Stimulated activated naive CD8-positive, alpha-beta T cell treated with anti-CD3 and anti-CD28 coated beads, Interleukin-15, amount 100 ng/mL, for 72 hours (primary cell): Measurements from ENCODE around the gene DDOST.
"Not testable (repeated sequence)": the region's sequence is repeated elsewhere in the genome, so short reads cannot be mapped to it uniquely, and the experiment has no call there.

Source experiments
- ATAC-seq: fragments of 150-1000 bp; cut with Tn5 transposase; 2 replicates; pipeline ENCODE4 v1.10.0; 2021; ENCODE audit warnings: mild to moderate bottlenecking, moderate library complexity
- DNase-seq, 2 donors: peaks; one replicate each; pipeline ENCODE4 v3.0.0; 2021 to 2022
- H3K27ac Mint-ChIP-seq, 2 donors: one replicate each; pipeline ENCODE4 v1.8.0; 2022; ENCODE audit warnings: mild to moderate bottlenecking in 2 of 2, mixed read lengths in 2 of 2, moderate library complexity in 2 of 2
- H3K27me3 Mint-ChIP-seq: one replicate; pipeline ENCODE4 v1.8.0; 2022; ENCODE audit warnings: mixed read lengths
- H3K4me1 Mint-ChIP-seq: one replicate; pipeline ENCODE4 v1.8.0; 2022; ENCODE audit warnings: mild to moderate bottlenecking, mixed read lengths
- H3K4me3 Mint-ChIP-seq, 2 donors: one replicate each; pipeline ENCODE4 v1.8.0; 2022; ENCODE audit warnings: mild to moderate bottlenecking in 2 of 2, mixed read lengths in 2 of 2, moderate library complexity in 1 of 2
- H3K9me3 Mint-ChIP-seq, 2 donors: one replicate each; pipeline ENCODE4 v1.8.0; 2022; ENCODE audit warnings: mixed read lengths in 2 of 2

DDOST gene

GRCh38 chr1:20681999-20682398 is 20.8 kb upstream of the DDOST start:
- Mint-ChIP-seq H3K4me3 (no peak overlapping the region), H3K27ac (no peak overlapping the region), H3K27me3 (peaks cover 60% of the 10 kb centered on the region), H3K4me1 (peaks cover 11% of the 10 kb centered on the region), H3K9me3 (peaks cover 5 to 18% of the 10 kb centered on the region in 2 donors)
- ATAC-seq (no peak), DNase-seq (no peak)

DNA sequence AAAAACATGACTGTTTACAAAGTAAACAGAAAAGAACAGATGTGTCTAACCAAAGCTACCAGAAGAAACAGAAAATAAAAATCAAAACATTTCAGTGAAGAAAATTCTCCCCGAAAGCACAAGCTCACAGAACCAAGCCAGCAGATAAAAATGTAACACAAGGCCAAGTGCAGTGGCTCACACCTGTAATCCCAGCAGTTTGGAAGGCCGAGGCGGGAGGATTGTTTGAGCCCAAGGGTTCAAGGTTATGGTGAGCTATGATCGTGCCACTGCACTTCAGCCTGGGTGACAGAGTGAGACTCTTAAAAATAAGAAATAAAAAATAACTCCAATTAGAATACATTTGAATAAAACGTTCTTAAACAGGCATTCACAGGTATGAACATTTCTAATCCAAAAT is 19.1 kb upstream of the DDOST start:
- H3K27me3 Mint-ChIP-seq = peaks cover 51% of the 10 kb centered on the region
- H3K4me3 Mint-ChIP-seq = no peak overlapping the region
- no peak for DNase-seq
- H3K9me3 Mint-ChIP-seq = peaks cover 5 to 19% of the 10 kb centered on the region in 2 donors
- no peak overlapping the region for H3K27ac Mint-ChIP-seq
- H3K4me1 Mint-ChIP-seq = peaks cover 11% of the 10 kb centered on the region
- no peak for ATAC-seq

- peaks cover 5 to 19% of the 10 kb centered on the region in 2 donors for H3K9me3 Mint-ChIP-seq
- H3K27ac Mint-ChIP-seq = no peak overlapping the region
- peak; percentile 60 for ATAC-seq
- peak in 1 of 2 donors; percentile 26 for DNase-seq
- H3K4me3 Mint-ChIP-seq = no peak overlapping the region
- peaks cover 11% of the 10 kb centered on the region for H3K4me1 Mint-ChIP-seq
- peaks cover 38% of the 10 kb centered on the region for H3K27me3 Mint-ChIP-seq
Measured at GRCh38 chr1:20678599-20678998, 17.4 kb upstream of the DDOST start.

- not testable (repeated sequence) for ATAC-seq, H3K4me3 Mint-ChIP-seq, DNase-seq, H3K4me1 Mint-ChIP-seq, H3K27ac Mint-ChIP-seq
- Mint-ChIP-seq H3K9me3 (peaks cover 5 to 17% of the 10 kb centered on the region in 2 donors), H3K27me3 (peaks cover 11% of the 10 kb centered on the region)
Measured at GRCh38 chr1:20673626-20674025, 12.5 kb upstream of the DDOST start.

GRCh38 chr1:20672265-20672632 is 11.1 kb upstream of the DDOST start:
- no peak for DNase-seq
- H3K9me3 Mint-ChIP-seq = peaks cover 0 to 4% of the 10 kb centered on the region in 2 donors
- peaks cover 11% of the 10 kb centered on the region for H3K27me3 Mint-ChIP-seq
- H3K4me1 Mint-ChIP-seq = no peaks in the 10 kb centered on the region
- no peak for ATAC-seq
- H3K27ac Mint-ChIP-seq = no peak overlapping the region
- H3K4me3 Mint-ChIP-seq = no peak overlapping the region

GRCh38 chr1:20670936-20671335 is 9.8 kb upstream of the DDOST start:
- Mint-ChIP-seq H3K27me3 (peaks cover 11% of the 10 kb centered on the region), H3K4me3 (no peak overlapping the region), H3K27ac (no peak overlapping the region), H3K9me3 (no peaks in the 10 kb centered on the region), H3K4me1 (no peaks in the 10 kb centered on the region)
- no peak for DNase-seq
- no peak for ATAC-seq

DNA sequence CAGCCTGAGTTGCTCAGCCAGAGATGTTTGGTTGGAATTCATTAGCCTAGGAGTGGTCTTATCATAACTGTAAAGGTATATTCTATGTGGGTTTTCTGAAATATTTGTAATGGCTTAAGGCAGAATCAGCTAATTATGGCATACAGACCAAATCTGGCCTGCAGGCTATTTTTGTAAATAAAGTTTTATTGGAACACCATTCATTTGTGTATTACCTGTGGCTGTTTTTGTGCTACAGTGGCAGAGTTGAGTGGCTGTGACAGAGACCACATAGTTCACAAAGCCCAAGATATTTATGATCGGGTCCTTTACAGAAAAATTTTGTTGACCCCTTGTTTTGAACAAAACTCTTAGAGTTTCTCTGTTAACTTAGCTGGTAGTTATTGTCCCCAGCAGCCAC is 7.4 kb upstream of the DDOST start:
- no peak for ATAC-seq
- Mint-ChIP-seq H3K4me3 (no peak overlapping the region), H3K27ac (no peak overlapping the region), H3K4me1 (no peaks in the 10 kb centered on the region), H3K9me3 (no peaks in the 10 kb centered on the region), H3K27me3 (peaks cover 11% of the 10 kb centered on the region)
- no peak for DNase-seq

DNA sequence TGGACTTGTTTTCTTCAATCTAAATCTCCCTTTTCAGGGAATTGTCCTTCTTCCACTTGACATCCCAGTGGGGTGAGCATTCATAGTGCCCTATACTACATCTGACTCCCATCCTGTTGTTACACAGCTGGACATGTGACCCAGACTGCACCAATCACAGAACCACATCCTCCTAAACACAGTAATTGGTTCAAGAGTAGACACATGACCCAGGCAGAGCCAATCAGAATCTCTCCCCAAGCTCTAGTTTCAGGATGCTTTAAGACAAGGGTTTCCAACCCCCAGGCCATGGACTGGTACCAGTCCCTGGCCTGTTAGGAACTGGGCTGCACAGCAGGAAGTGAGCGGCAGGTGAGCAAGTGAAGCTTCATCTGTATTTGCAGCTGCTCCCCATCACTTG is 5.6 kb upstream of the DDOST start:
- DNase-seq = no peak
- Mint-ChIP-seq H3K27ac (peak overlapping the region in 1 of 2 donors; percentile 17), H3K4me1 (peaks cover 17% of the 10 kb centered on the region), H3K9me3 (no peaks in the 10 kb centered on the region), H3K27me3 (no peaks in the 10 kb centered on the region), H3K4me3 (peak overlapping the region in 1 of 2 donors; percentile 16)
- ATAC-seq = peak; percentile 82

DNA sequence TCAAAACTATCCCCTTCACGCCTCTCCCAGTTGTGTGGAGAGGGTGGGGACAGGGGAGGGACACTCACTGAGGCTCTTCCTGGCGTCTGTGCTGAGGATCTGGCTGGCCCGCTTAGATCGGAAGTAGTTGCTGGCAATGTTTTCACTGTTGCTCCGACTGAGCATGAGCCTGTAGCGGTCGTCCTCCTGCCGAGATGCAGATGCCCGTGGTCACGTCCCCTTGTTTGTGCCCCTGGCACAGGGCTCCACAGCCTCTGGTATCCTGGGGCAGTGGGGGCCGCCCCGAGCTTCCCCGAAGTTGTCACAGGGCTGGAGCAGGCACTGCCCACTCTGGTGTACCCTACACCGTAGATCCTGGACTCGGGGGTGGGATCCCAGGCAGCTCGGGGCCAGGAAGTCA is 5.0 kb upstream of the DDOST start:
- H3K9me3 Mint-ChIP-seq = no peaks in the 10 kb centered on the region
- H3K27ac Mint-ChIP-seq = no peak overlapping the region
- ATAC-seq (no peak), DNase-seq (no peak)
- H3K4me1 Mint-ChIP-seq = peaks cover 18% of the 10 kb centered on the region
- H3K27me3 Mint-ChIP-seq = no peaks in the 10 kb centered on the region
- no peak overlapping the region for H3K4me3 Mint-ChIP-seq

GRCh38 chr1:20665726-20666125 is 4.6 kb upstream of the DDOST start:
- DNase-seq = no peak
- Mint-ChIP-seq H3K4me3 (no peak overlapping the region), H3K27ac (peak overlapping the region in 1 of 2 donors; percentile 46), H3K4me1 (peaks cover 19% of the 10 kb centered on the region), H3K27me3 (no peaks in the 10 kb centered on the region), H3K9me3 (no peaks in the 10 kb centered on the region)
- ATAC-seq = no peak

- ATAC-seq = no peak
- Mint-ChIP-seq H3K4me1 (peaks cover 35% of the 10 kb centered on the region), H3K4me3 (no peak overlapping the region), H3K27me3 (no peaks in the 10 kb centered on the region), H3K9me3 (no peaks in the 10 kb centered on the region), H3K27ac (no peak overlapping the region)
- DNase-seq = no peak
Measured at GRCh38 chr1:20663969-20664715, 3.0 kb upstream of the DDOST start.

DNA sequence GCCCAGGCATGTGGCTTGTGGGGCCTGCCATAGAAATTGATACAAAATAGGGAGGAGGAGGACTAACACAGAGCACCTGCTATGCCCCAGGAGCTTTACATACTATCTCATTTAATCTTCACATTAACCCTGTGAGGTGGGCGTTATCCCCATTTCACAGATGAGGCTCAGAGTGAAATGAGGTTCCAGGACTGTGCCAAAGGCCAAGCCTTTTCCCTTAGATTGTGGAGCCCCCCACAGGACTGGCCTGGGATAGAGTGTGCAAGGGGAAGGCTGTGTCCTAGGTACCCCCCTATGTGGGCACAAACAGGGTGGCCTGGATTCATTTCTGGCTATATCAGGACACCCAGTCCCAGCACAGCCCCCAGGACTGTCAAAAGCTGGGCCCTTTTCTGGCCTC is 2.2 kb upstream of the DDOST start:
- DNase-seq (no peak), ATAC-seq (no peak)
- Mint-ChIP-seq H3K4me1 (peaks cover 43% of the 10 kb centered on the region), H3K27me3 (no peaks in the 10 kb centered on the region), H3K9me3 (no peaks in the 10 kb centered on the region), H3K27ac (peak overlapping the region in 1 of 2 donors; percentile 44), H3K4me3 (peak overlapping the region in 1 of 2 donors; percentile 99)

- DNase-seq (no peak), ATAC-seq (no peak)
- H3K27me3 Mint-ChIP-seq = no peaks in the 10 kb centered on the region
- H3K4me1 Mint-ChIP-seq = peaks cover 55% of the 10 kb centered on the region
- peak overlapping the region; percentile 92 to 99 for H3K4me3 Mint-ChIP-seq
- H3K27ac Mint-ChIP-seq = peak overlapping the region; percentile 99 to 100
- no peaks in the 10 kb centered on the region for H3K9me3 Mint-ChIP-seq
Measured at GRCh38 chr1:20662110-20662475, 924 bp upstream of the DDOST start.

GRCh38 chr1:20660847-20661206 is 342 bp downstream of the DDOST start:
- H3K27ac Mint-ChIP-seq = peak overlapping the region; percentile 99 to 100
- H3K4me3 Mint-ChIP-seq = peak overlapping the region; percentile 92 to 99
- DNase-seq (peak in 1 of 2 donors; percentile 13), ATAC-seq (peak; percentile 0)
- H3K27me3 Mint-ChIP-seq = no peaks in the 10 kb centered on the region
- no peaks in the 10 kb centered on the region for H3K9me3 Mint-ChIP-seq
- peaks cover 63% of the 10 kb centered on the region for H3K4me1 Mint-ChIP-seq

DNA sequence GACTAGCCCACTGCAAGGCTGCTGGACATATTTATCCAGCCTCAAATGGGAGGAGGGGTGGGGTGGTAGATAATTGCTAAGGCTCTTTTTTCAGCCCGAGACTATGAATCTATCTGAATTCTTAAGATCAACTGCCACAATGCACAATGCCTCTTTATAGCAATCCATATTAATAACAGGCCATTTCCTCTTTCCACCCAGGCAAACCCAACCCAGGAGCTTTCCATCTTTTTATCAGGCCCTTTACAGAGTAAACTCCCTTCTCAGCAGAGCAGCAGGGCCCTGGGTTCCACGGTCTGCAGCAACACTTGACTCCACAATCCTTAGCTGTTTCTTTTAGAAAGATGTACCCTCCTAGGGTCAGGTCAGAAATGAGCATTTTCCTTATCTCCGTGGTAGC is 806 bp downstream of the DDOST start:
- ATAC-seq = no peak

GRCh38 chr1:20658166-20658915 is 2.8 kb downstream of the DDOST start:
- ATAC-seq (no peak), DNase-seq (no peak)
- Mint-ChIP-seq H3K27me3 (no peaks in the 10 kb centered on the region), H3K27ac (peak overlapping the region; percentile 90 to 99), H3K9me3 (no peaks in the 10 kb centered on the region), H3K4me1 (peaks cover 61% of the 10 kb centered on the region), H3K4me3 (peak overlapping the region; percentile 92 to 99)

More for the DNA sequence above, 806 bp downstream of the DDOST start:
- peak overlapping the region; percentile 92 to 99 for H3K4me3 Mint-ChIP-seq
- no peak for DNase-seq
- H3K27ac Mint-ChIP-seq = peak overlapping the region; percentile 99 to 100
- no peaks in the 10 kb centered on the region for H3K27me3 Mint-ChIP-seq
- peaks cover 63% of the 10 kb centered on the region for H3K4me1 Mint-ChIP-seq
- no peaks in the 10 kb centered on the region for H3K9me3 Mint-ChIP-seq
